ENCODE measurements around the gene LRRC4B. TPM values are rescaled to one million over a fixed set of nuclear protein-coding genes. Genes with fewer than 3 reads are reported as not detected.

LRRC4B gene
- total RNA-seq, 2 donors from 2014 or later, result 0.26 to 10.5 TPM

DNA sequence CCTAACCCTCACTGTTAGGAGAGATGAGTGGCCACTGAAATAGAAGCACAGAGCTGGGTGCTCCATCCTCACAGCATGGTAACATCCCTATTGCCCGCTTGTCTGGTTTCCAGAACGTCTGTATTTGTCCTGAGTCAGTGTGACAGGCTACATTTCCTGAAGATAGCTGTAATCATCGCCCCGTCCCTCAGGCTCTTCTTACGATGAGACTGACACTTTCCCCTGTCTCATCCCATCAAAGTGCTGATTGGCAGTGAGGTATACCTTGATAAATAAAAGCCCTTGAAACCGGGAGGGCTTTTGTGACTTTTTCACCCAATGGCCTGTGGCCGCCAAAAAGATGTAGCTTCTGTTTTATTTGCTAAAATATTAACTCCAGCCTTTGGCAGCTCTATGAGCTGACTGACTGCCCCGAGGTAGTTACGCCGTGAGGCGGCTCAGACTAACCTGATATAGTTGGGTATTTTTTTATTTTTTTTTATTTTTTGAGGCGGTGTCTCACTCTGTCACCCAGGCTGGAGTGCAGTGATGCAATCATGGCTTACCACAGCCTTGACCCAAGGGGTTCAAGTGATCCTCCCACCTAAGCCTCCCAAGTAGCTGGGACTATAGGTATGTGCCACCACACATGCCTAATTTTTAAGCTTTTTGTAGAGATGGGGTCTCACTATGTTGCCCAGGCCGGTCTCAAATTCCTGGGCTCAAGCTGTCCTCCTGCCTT is 5.7 kb upstream of the LRRC4B start:
- Histone ChIP-seq H3K9me3 (no peaks in the 10 kb centered on the region), H3K4me1 (no peaks in the 10 kb centered on the region), H3K27me3 (no peaks in the 10 kb centered on the region), H3K36me3 (replicated peaks in 1 of 2; ENCODE audit: insufficient read depth in 1 of 2, low read depth in 2 of 2) (no peaks in the 10 kb centered on the region), H3K27ac (no peak overlapping the region), H3K4me3 (no peak overlapping the region)
- TF ChIP-seq POLR2A (IDR thresholded peaks at IDR 0.05), result no peak
- no peak for TF ChIP-seq CTCF (IDR thresholded peaks at IDR 0.05)
- WGBS, 2 donors, result 57 to 58% methylated on average over 13 of the region's 13 CpGs
- DNase-seq (no peak), ATAC-seq (no peak)
- intact Hi-C loops (cut with DNase I), result no loop called here

GRCh38 chr19:50570997-50571396 is 2.8 kb upstream of the LRRC4B start:
- H3K27ac ChIP-seq, result no peak overlapping the region
- no peaks in the 10 kb centered on the region for H3K9me3 ChIP-seq
- ATAC-seq, result no peak
- intact Hi-C loops (cut with DNase I), result no loop called here
- WGBS, 2 donors, result 63 to 72% methylated on average over 11 of the region's 11 CpGs
- H3K36me3 ChIP-seq (replicated peaks in 1 of 2; ENCODE audit: insufficient read depth in 1 of 2, low read depth in 2 of 2), result no peaks in the 10 kb centered on the region
- peaks cover 0 to 14% of the 10 kb centered on the region in 2 donors for H3K27me3 ChIP-seq
- TF ChIP-seq CTCF (IDR thresholded peaks at IDR 0.05) (no peak), POLR2A (IDR thresholded peaks at IDR 0.05) (no peak)
- H3K4me3 ChIP-seq, result no peak overlapping the region
- no peaks in the 10 kb centered on the region for H3K4me1 ChIP-seq
- no peak for DNase-seq

DNA sequence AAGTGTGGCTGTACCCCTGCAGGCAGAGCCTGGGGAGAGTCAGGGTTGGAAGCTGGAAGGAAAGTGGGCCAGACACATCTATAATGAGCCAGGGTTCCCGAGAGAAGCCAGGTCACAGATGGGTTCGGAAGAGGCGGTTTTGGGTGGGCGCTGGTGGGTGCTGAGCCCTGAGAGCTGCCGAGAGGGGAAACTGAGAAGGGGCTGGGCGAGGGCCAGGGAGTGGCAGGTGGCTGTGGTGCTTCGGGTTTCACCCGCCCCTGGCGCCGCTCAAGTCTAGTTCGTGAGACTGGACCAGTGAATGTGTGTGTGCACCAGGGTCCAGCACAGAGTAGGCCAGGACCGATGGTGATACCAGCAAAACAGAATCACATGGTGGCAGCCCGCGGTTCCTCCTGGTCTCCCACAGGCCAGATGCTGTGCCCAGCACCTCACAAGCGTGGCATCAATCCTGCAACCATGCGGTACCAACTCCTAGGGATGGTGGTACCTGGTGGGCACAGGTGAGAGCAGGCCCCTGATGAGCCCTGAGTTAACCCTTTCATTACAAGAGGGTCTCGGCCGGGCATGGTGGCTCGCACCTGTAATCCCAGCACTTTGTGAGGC is 1.8 kb upstream of the LRRC4B start:
- no peak for TF ChIP-seq POLR2A (IDR thresholded peaks at IDR 0.05)
- no peak for TF ChIP-seq CTCF (IDR thresholded peaks at IDR 0.05)
- ATAC-seq (no peak), DNase-seq (no peak)
- H3K9me3 ChIP-seq, result no peaks in the 10 kb centered on the region
- H3K4me3 ChIP-seq, result no peak overlapping the region
- intact Hi-C loops (cut with DNase I), result no loop called here
- no peaks in the 10 kb centered on the region for H3K36me3 ChIP-seq (replicated peaks in 1 of 2; ENCODE audit: insufficient read depth in 1 of 2, low read depth in 2 of 2)
- WGBS, 2 donors, result 61 to 72% methylated on average over 12 to 18 of the region's 19 CpGs
- H3K27ac ChIP-seq, result no peak overlapping the region
- H3K27me3 ChIP-seq, result peaks cover 0 to 16% of the 10 kb centered on the region in 2 donors
- no peaks in the 10 kb centered on the region for H3K4me1 ChIP-seq

GRCh38 chr19:50568728-50569698 is 778 bp upstream of the LRRC4B start:
- intact Hi-C loops (cut with DNase I), result no loop called here

More at GRCh38 chr19:50568728-50569698, 778 bp upstream of the LRRC4B start:
- ATAC-seq (no peak), DNase-seq (no peak)
- Histone ChIP-seq H3K27ac (no peak overlapping the region), H3K9me3 (no peaks in the 10 kb centered on the region), H3K4me1 (no peaks in the 10 kb centered on the region), H3K36me3 (replicated peaks in 1 of 2; ENCODE audit: insufficient read depth in 1 of 2, low read depth in 2 of 2) (no peaks in the 10 kb centered on the region), H3K27me3 (peaks cover 0 to 16% of the 10 kb centered on the region in 2 donors), H3K4me3 (no peak overlapping the region)
- WGBS, 2 donors, result 22 to 24% methylated on average over 11 to 19 of the region's 20 CpGs
- TF ChIP-seq POLR2A (IDR thresholded peaks at IDR 0.05) (no peak), CTCF (IDR thresholded peaks at IDR 0.05) (no peak)
